SKM-1 treated with dmso at 0.1 percent for 144 hours (cell line): ENCODE measurements around the gene FLRT2.

Experiments used
- DNase-seq: peaks from one replicate; lab custom pipeline; 2025; ENCODE audit not compliant: unreplicated experiment; lab: John Stamatoyannopoulos, UW

Gene FLRT2, protein sequence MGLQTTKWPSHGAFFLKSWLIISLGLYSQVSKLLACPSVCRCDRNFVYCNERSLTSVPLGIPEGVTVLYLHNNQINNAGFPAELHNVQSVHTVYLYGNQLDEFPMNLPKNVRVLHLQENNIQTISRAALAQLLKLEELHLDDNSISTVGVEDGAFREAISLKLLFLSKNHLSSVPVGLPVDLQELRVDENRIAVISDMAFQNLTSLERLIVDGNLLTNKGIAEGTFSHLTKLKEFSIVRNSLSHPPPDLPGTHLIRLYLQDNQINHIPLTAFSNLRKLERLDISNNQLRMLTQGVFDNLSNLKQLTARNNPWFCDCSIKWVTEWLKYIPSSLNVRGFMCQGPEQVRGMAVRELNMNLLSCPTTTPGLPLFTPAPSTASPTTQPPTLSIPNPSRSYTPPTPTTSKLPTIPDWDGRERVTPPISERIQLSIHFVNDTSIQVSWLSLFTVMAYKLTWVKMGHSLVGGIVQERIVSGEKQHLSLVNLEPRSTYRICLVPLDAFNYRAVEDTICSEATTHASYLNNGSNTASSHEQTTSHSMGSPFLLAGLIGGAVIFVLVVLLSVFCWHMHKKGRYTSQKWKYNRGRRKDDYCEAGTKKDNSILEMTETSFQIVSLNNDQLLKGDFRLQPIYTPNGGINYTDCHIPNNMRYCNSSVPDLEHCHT

DNA sequence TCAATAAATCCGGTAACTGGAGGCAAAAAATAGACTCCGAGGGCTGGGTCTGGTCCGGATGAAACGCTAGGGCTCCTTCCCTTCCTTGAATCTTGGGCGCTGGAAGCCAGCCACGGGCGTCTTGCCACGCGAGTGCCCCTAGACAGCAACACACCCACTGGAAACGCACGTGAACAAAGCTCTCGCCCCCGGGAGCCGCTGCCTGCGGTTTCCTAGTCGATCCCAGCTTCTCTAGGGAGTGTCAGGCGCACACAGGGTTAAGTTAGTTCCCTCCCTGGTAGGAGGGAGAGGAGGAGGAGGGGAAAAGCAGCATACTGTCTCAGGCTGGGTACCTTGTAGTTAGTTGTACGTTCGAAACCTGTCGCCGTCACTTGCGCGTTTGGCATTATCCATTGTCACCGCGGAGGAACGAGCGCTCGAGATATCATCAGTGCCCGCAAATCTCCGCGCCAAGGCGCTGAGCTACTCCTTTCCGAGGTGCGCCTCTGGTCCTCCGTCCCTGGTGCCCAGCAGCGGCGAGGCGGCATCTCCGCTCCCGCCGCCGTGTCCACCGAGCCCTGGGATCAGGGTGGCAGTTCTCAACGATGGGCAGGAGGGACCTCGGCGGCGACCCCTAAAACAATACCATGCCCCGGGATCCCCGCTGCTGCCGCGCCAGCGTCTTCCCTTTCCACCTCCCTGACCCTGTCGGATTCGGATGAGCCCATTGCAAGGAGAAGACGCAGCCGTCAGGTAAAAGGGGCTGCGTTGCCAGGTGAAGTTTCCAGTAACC, at the start of gene FLRT2:
Gene FLRT2 (plus strand): TSS at position 342 of the 772 bp plus-strand sequence. CDS start 91,371 bp downstream, outside the sequence.
- no peak for DNase-seq

DNA sequence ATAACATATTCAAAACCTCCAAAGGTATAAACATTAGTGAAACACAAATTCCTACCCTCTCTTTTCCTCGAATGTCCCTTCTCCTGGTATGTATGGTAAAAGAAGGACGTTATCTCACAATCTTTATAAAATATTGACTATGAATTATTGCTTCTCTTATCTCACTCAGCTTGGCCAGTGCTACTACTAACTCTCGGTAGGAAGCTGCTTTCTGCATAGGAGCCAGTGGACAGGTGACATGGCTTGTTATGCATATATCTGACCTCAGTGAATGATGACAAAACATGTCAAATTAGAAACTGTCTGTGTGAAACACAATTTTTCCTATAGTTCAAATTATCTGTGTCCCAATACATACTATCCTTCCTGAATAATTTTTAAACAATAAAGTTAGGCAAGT, 48.5 kb upstream of the FLRT2 start:
- DNase-seq: no peak

DNA sequence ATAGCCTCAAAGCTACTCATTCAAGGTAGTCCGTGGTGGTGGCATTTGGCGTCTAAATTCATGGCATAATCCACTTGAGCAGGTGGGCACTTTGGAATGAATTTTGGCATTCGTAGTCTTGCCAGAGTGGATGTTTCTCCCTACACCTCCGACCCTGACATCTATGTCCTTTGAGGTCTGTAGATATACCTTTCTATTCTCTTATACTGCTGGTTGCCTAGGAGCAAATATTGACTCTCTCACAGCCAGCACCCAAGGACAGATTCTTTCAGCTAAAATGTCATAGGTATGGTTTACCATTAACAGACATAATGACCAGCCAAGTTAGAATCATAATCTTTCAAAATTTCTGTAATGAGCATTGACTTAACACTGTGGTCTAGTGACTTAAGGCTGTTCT, 47.4 kb upstream of the FLRT2 start:
- DNase-seq: no peak

DNA sequence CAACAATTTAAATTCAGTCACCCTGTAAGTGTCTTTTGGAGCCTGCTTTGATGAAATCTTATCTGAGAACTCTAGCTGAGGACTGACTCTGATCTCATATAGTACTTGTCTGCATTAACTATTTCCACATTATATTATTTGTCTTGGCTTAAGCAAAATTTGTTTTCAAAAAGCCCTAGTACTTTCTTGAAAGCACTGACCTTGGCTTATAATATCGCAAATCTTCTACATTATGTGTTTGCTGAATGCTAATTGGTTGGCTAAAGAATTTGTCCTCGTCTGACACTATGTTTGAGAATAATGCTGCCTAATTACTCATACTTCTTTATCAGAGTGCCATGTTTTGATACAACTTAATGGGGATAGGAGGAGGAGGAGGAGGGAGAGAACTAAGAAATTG, 46.9 kb upstream of the FLRT2 start:
- no peak for DNase-seq

DNA sequence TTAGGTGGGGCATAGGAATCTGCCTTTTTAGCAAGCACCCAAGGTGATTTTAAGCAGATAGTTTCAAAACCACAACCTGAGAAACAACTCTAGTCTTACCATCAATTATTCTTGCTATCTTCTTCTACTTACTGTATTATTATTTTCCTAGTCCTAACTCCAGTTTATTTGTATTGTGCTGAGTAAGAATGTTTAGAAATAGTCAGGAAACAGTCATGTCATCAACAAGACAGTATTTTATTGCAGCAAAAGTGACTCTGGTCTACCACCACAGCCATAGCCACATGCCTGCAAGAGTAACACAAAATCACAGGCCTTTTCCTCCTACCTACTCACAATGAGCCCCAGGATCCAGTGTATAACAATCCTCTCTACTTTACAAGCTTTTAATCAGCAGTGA, 46.3 kb upstream of the FLRT2 start:
- DNase-seq: no peak

DNA sequence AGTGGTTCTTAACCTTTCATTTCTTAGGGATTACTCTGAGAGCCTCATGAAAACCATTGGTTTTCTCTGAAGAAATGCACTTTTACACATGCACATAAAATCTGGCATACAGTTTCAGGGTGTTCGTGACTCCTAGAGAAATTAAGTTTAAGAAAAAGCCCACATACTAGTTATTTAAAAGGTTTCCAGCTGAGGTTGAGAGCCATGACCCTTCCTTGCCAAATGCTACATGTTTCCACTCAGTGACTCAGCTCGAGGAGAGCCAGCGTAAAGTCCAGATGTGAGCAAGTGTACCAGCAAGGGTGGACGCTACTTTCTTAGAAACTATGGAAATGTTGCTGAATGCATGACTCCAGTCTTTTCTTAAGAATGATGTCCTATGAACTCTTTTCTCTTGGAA, 42.7 kb upstream of the FLRT2 start:
- DNase-seq: no peak

DNA sequence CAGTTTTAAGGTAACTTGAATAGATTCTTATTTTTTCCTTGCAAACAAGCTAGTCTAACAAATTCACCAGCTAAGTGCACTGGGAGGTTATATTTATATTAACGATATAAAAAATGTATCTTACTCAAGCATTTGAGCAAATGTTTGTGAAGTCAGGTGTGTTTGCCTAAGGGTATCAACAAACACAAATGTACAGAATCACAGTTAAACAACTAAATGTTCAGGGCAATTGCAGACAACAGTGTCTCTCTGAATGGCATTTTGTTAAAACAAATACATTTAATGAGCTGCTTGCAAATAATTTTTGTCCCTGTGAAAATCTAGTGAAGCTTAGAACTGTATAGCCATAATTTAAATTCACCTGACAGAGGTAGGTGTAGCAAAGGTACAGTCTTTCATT, 28.2 kb upstream of the FLRT2 start:
- DNase-seq: no peak

DNA sequence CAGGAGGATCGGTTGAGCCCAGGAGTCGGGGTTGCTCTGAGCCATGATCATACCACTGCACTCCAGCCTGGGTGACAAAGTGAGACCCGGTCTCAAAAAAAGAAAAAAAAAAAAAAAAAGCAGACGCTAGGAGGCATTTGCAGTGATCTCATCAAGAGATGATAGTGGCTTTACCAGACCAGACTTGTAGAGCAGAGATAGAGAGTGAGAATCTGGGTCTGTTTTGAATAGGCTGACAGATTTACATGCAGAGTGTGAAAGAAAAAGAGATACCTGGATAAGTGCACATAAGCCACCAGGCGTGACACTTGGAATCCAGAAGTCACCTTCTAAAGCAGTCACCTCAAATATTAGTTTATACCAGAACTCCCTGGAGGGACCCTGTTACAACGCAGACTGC, 21.1 kb upstream of the FLRT2 start:
- DNase-seq: no peak

DNA sequence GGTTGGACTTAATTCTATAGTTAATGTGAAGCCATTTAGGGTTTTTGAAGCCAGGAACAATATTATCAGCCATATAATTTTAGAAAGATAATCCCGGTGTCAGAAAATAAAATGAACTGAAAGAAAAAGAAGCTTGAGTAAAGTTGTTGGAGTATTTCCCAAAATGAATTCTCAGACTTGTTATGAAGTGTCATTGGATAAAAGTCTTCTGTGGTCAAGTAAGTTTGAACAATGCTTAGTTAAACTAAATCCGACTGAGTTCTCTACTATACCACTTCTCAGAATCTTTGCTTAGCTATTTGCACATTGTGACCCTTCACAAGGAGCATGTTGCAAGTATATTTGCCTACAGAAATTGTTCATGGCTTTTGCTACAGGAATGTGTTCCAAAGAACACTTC, 17.5 kb upstream of the FLRT2 start:
- no peak for DNase-seq

DNA sequence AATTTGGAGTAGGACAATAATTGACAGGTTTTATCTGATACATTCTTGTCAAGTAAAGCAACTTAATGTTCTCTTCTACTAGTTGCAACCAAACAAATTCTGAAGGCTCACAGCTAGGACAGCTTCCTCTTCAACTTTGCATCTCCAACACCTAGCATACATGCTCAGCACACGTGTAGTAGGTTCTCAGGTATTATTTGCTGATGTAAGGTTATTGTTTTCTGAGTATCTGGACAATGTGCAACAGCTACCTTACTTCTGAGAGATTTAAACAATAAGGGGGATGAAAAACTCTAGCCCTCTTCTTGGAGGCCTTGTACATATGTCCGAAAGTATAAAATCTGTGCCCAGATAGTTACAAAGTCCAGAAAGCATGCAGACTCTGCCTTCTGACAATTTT, 15.5 kb upstream of the FLRT2 start:
- DNase-seq: no peak

DNA sequence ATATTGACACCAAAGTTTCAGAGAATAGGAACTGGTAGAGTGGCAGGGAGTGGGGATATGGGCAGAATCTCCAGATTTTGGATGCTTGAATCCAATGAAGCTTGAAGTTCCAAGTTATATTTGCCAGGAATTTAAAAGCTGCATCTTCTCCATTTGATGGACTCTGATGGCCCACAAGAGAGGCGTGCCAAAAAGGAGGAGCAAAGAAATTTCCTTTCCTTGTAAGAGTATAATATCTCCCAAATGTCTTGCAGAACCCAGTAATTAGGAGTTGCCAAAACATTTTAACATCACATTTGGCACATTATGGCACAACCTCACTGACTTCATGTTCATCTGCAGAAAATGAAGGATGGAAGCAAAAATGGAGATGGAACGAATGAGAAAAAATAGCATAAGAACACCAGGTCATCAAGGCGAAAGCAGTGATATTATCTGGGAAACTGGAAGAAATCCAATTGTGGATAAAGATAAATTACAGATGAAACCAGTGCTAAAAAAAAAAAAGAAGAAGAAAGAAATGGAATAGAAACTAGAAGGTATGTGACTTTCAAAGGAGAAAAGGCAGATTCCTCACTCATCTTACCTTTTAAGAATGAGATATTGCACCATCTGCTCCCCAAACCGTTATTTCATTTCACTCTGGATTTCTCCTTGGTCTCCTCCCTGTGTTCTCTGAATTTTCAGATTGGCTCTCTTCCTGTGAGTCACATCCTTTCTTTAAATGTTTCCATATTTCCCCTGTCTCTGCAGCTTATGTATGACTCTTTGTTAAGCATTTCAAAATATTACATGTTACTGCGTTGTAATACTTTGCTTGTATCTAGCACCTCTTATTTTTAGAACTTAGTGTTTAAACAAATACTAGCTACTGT, 13.5 kb upstream of the FLRT2 start:
- no peak for DNase-seq

DNA sequence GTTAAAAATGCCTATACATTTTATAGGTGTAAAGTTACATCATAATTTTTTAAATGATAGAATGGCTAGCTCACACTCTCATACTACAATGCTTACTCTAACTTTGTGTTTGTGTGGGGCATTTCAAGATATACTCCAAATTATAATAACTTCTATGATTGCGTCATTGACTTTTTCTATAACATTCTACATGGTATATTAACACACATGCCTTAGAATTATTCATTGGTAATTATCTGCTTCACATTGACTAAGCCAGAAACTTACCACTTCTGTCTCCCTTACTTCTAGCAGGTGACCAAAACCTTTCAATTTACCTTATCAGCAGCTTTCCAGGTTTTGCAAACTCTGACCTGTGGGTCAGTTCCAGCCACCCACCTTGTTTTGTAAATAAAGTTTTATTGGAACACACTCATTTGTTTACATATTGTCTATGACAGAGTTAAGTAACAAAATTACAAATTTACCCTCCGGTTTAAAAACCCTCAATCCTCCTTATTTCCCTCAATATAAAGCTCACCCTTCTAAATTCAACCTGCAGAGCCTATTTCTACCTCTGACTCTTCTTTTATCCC, 12.7 kb upstream of the FLRT2 start:
- no peak for DNase-seq

DNA sequence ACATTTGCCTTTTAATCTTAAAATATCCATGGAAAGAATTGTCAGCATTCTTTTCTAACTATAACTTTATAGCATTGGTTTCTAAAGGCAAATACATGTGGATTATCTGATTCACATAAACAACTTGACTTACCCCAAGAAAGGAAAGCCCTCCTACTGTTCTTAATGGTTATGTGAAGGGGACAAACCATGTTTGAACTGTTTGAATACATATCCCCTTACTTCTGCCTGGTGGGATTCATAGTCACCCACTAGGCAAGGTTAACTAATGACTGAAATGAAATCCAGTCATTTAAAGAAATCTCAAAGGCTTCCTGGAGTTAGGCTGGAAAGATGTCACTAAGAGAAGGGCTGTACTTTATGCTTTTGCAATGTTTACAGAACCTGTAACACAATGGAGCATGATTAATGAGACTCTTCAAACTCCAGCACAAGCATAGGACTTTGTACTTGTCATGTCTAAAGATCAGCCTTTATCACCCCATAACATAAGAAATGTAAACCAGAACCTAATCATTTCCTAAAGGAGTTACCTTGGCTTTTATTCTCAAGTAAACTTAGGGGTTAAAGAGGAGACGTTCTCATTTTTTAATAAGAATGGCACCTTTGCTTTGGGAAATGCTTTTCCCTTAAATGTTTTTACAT, 10.2 kb upstream of the FLRT2 start:
- no peak for DNase-seq

DNA sequence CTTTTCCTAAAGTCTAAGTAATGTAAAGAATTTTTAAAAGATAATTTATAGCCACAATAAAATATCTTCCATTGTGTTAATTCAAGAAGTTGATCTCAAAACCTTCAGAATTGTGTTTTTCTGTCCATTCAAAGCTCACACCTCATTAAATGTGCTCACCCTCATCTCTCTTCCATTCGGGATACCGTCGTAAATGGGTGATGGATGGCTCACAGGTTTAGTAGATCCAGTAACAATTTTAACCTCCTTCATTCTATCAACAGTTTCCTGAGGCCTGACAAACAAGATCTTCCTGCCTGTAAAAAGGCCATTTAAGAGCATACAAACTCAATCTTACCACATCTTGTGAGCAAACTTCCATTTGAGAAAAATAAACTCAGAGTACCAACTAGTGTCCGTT, 9.4 kb upstream of the FLRT2 start:
- no peak for DNase-seq

DNA sequence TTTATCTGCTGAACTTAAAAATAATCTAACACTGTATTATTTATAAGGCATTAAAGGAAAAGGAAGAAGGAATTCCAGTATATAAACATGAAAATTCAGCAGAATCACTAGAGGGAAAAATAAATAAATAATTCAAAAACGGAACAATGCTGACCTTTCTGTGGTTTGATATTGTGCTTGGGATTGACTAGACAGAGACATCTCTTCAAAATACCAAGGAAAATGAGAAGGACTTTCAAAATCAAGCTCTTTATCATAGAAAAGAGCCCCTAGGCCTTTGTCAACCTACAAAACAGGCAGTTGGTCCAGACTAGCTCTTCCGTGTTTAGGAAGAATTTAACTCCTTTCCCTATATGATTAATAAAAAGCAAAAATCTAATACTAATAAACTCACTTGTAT, 6.3 kb upstream of the FLRT2 start:
- no peak for DNase-seq

DNA sequence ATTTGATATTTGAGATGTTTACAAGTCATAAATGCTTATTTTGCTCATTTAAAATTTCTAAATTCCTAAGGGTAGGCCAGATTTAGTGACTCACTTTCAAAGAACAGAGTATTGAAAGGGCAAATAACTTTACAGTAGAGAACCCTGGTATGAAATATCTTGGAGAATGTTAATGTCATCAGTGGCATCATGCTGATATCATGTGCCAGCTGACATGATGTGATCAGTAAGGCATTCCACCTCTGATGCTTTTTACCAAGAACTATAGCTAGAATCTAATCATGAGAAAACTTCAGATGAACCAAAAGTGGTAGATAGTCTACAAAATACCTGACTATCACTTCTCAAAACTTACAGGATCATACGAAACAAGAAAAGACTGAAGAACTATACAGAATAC, 2.9 kb upstream of the FLRT2 start:
- DNase-seq: no peak

DNA sequence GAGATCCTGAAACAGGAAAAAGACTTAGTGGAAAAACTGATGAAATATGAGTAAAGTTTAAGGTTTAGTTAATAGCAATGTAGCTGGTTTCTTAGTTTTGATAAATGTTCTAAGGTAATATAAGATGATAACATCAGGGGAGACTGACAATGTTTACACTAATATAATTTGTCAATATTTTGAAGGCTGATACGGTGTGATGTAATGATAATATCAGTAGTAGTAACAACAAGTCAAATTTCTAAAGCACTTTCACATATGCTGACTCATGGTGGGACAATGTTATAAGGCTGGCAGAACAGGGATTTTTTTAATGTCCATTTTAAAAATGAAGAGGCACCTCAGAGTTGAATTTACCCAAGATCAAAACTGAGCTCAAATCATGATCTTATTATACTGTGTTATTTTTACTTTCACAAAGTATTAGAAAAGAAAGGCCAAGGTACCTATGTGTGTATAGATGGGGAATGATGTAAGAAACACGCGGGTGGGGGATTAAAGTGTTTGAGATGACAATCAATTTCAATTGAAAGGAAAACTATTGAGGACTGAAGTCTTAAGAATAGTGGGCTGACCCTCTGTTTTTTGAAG, 2.4 kb upstream of the FLRT2 start:
- no peak for DNase-seq

DNA sequence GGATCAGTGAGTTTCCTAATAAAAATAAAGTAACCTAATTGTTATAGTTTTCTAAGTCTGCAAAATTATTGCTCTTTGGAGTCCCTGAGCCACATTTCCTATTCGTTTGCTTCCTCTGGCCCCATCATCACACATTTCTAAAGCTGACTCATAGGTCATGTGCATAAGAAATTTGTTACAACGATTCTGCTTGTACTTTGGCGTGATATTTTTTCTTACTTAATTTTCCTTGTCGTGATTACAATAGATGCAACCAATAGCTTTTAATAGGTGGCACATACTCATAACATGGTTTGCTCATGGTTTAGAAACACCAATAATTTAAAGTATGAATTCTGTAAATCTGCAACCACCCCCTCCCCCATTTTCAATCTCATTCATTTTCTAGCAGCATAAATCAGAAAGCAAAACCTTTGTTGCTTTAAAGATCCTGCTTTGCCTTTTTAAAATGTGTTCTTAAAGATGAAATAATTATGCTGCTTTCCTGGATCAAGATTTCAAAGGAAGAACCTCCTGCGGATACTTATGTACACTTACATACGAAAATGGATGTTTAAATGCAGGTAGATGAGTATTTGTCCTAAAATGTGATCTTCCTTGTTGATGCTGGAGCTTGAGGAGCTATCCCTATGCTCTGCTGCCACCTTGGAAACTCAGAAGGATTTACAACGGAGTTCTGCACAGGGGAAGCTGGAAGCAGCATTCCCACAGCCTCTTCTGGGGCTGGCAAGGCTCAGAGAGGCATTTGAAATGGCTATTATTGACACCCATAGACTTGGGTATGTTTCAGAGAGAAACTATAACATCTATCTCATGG, 1.7 kb upstream of the FLRT2 start:
- no peak for DNase-seq
